HG02970 (cell line): ENCODE data around the gene HIC2.
"Not testable (repeated sequence)": the region's sequence is repeated elsewhere in the genome, so short reads cannot be mapped to it uniquely, and the experiment has no call there.

ENCODE experiments used
- ATAC-seq: cut with Tn5 transposase; IDR thresholded peaks from one replicate; pipeline ENCODE4 v1.9.1; 2021; ENCODE audit warnings: mild to moderate bottlenecking, moderate library complexity, moderate number of reproducible peaks; ENCODE audit not compliant: unreplicated experiment, low FRiP score

The HIC2 gene, protein sequence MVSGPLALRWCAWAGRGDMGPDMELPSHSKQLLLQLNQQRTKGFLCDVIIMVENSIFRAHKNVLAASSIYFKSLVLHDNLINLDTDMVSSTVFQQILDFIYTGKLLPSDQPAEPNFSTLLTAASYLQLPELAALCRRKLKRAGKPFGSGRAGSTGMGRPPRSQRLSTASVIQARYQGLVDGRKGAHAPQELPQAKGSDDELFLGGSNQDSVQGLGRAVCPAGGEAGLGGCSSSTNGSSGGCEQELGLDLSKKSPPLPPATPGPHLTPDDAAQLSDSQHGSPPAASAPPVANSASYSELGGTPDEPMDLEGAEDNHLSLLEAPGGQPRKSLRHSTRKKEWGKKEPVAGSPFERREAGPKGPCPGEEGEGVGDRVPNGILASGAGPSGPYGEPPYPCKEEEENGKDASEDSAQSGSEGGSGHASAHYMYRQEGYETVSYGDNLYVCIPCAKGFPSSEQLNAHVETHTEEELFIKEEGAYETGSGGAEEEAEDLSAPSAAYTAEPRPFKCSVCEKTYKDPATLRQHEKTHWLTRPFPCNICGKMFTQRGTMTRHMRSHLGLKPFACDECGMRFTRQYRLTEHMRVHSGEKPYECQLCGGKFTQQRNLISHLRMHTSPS

DNA sequence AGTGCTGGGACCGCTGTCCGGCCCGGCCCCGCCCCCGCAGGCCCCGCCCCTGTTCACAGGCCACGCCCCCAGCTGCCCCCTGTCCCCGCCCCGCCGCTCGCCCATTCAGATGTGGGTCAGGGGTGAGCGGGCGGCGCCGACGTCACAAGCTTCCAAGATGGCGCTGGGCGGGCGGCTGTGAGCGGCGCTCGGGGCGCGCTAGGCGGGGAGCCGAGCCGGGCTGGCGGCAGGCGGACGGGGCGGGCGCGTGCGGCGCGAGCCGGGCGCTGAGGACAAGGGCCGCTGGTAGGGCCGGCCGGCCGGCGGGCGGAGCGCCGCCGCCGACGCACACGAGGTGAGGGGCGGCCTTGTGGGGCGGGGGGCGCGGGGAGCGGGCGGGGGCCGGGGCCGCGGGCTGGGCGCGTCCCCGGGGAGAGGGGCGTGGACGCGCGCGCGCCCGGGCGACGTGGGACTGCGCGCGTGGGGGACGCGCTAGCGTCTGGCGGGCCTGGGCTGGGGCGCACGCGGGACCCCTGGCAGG is at the start of gene HIC2:
TSS of gene HIC2 (plus strand) at position 145 of the 520 bp plus-strand sequence. CDS start 25,461 bp downstream, outside the sequence.
- peak; percentile 77 for ATAC-seq

- ATAC-seq = not testable (repeated sequence)
Observed at GRCh38 chr22:21368603-21369310, 48.4 kb upstream of the HIC2 start.

GRCh38 chr22:21375880-21376279 is 41.3 kb upstream of the HIC2 start:
- not testable (repeated sequence) for ATAC-seq

DNA sequence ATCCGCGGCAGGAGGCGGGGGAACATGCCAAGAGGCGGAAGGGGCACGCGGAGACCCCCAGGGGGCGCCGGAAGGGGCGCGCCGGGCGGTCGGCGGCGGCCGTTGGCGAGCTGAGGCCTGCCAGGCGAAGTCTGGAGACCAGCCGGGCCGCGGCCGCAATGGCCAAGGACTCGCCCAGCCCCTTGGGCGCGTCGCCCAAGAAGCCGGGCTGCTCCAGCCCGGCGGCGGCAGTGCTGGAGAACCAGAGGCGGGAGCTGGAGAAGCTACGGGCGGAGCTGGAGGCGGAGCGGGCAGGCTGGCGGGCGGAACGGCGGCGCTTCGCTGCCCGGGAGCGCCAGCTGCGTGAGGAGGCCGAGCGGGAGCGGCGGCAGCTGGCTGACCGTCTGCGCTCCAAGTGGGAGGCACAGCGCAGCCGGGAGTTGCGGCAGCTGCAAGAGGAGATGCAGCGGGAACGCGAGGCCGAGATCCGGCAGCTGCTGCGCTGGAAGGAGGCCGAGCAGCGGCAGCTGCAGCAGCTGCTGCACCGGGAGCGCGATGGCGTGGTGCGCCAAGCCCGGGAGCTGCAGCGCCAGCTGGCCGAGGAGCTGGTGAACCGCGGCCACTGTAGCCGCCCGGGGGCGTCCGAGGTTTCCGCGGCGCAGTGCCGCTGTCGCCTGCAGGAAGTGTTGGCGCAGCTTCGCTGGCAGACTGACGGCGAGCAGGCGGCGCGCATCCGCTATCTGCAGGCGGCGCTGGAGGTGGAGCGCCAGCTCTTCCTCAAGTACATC is 33.3 kb upstream of the HIC2 start, which contains the start of gene RIMBP3B:
TSS of gene RIMBP3B (plus strand) at position 51 of the 767 bp plus-strand sequence. CDS start at position 159, 108 bp downstream.
- ATAC-seq = peak; percentile 76

DNA sequence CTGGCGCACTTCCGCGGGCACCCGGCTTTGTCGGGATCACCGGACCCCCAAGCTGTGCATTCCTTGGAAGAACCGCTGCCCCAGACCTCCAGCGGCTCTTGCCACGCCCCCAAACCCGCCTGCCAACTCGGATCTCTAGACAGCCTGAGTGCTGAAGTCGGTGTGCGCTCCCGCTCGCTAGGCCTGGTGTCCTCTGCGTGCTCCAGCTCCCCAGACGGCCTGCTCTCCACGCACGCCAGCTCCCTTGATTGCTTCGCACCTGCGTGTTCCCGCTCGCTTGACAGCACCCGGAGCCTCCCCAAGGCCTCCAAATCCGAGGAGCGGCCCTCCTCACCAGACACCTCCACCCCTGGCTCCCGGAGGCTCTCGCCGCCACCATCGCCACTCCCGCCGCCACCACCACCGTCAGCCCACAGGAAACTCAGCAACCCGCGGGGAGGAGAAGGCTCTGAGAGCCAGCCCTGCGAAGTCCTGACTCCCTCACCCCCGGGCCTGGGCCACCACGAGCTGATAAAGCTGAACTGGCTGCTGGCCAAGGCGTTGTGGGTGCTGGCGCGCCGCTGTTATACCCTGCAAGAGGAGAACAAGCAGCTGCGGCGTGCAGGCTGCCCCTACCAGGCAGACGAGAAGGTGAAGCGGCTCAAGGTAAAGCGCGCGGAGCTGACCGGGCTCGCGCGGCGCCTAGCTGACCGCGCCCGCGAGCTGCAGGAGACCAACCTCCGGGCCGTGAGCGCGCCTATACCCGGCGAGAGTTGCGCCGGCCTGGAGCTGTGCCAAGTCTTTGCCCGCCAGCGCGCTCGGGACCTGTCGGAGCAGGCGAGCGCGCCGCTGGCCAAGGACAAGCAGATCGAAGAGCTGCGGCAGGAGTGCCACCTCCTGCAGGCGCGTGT is 32.5 kb upstream of the HIC2 start:
- ATAC-seq = peak; percentile 5

GRCh38 chr22:21389480-21389879 is 27.7 kb upstream of the HIC2 start:
- ATAC-seq = not testable (repeated sequence)

- not testable (repeated sequence) for ATAC-seq
Observed at GRCh38 chr22:21390013-21390412, 27.2 kb upstream of the HIC2 start.

GRCh38 chr22:21394613-21395012 is 22.6 kb upstream of the HIC2 start:
- ATAC-seq = not testable (repeated sequence)

GRCh38 chr22:21401197-21401969 is 15.8 kb upstream of the HIC2 start:
- not testable (repeated sequence) for ATAC-seq

DNA sequence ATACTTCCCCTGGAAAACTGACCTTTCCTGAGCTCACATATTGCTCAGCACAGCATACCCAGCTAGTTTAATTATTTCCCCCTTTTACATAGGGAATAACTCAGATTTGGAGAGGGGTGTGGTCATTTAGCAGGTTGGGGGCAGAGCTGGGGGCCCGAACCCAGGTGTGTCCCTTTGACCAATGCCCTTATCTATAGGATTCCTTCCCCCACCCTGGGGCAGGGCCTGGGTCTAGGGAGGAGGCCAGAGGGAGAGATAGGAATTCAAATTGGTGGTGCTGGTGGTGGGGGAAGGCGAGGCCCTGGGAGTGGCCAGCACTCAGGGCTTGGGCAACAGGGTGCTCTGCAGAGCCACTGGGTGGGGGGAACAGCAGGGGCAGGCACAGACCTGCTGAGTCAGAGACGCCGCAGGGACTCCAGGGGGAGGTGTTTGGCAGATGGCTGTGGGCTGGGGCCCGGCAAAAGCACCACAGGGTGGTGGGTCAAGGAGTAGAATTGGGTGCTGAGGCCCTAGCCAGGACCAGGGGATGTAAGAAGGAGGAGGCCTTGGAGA is 14.3 kb upstream of the HIC2 start:
- not testable (repeated sequence) for ATAC-seq

GRCh38 chr22:21407139-21407538 is 10.0 kb upstream of the HIC2 start:
- ATAC-seq = not testable (repeated sequence)

- ATAC-seq = not testable (repeated sequence)
Observed at GRCh38 chr22:21407792-21408191, 9.4 kb upstream of the HIC2 start.

DNA sequence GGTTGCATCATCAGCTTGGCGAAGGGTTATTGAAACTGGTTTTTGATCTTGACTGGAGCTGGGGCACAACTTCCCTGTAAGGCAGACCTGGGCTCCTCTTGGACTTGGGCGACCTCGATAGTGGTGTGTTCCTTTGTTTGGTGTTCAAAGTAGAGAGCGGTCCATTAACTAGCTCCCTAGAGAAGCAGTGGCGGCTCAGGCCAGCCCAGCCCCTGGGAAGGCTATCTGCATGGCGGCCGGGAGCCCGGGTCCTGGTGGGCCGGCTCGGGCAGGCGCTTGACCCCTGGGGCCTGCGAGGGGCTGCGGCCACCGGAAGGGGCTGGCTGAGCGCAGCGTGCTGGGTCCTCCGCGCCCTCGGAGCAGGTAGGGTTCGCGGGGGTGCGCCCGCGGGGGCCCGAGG is 796 bp upstream of the HIC2 start:
- not testable (repeated sequence) for ATAC-seq

DNA sequence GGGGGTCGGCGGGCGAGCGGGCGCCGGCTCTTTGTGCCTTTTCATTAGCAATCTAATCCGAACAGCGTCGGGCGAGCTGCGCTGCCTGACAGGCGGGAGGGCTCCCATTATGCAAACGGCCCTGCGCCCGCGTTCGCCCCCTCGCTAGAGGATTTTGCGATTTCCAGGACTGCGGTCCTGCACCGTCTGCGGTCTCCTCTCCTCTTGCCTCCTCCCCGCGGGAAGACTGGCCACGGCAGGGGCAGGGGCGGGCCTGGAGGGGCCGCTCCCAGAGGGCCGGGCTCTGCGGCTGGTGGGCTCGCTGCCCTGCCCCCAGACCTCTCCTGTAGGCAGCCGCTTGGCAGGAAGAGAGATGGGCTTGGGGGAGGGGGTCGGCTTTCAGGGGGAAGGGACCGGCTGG is 682 bp downstream of the HIC2 start:
- not testable (repeated sequence) for ATAC-seq

- ATAC-seq = not testable (repeated sequence)
Observed at GRCh38 chr22:21418974-21419638, 1.9 kb downstream of the HIC2 start.

- ATAC-seq = not testable (repeated sequence)
Observed at GRCh38 chr22:21420180-21420763, 3.1 kb downstream of the HIC2 start.
